Neural cell (in vitro differentiated cells): Measurements from ENCODE around the gene PTGIS. TPM values are rescaled to one million over a fixed set of nuclear protein-coding genes. Genes with fewer than 3 reads are reported as not detected.

ENCODE experiments used
- H2AFZ ChIP-seq: fragments of 200-600, 300-800 bp; sonication (generic), shearing (Covaris generic); 2 replicates; pipeline ENCODE4 v1.6.0; 2014; ENCODE audit warnings: low read depth, mild to moderate bottlenecking, antibody characterized with exemption, low read length, moderate library complexity
- H3F3A ChIP-seq: fragments of 200-600 bp; shearing (Covaris generic); 2 replicates; pipeline ENCODE4 v1.6.1; 2016; ENCODE audit warnings: mild to moderate bottlenecking, moderate library complexity, mixed read lengths, antibody characterized with exemption, low read length; ENCODE audit not compliant: insufficient read depth, poor library complexity, severe bottlenecking
- H3K27ac ChIP-seq: fragments of 200-600, 300-800 bp; sonication (generic), shearing (Covaris generic); 2 replicates; pipeline ENCODE4 v1.5.1; 2014; ENCODE audit warnings: mild to moderate bottlenecking, low read length, moderate library complexity
- H3K27me3 ChIP-seq: fragments of 300-800, 200-600 bp; sonication (generic), shearing (Covaris generic); 2 replicates; pipeline ENCODE4 v1.6.0; 2014; ENCODE audit warnings: mild to moderate bottlenecking, low read depth, low read length, moderate library complexity; ENCODE audit not compliant: insufficient read depth
- H3K36me3 ChIP-seq: fragments of 300-800, 200-600 bp; sonication (generic), shearing (Covaris generic); 2 replicates; pipeline ENCODE4 v1.5.1; 2014; ENCODE audit warnings: mild to moderate bottlenecking, antibody characterized with exemption, low read length, moderate library complexity; ENCODE audit not compliant: insufficient read depth
- H3K4me2 ChIP-seq: fragments of 300-800, 200-600 bp; sonication (generic), shearing (Covaris generic); 2 replicates; pipeline ENCODE4 v1.6.0; 2014; ENCODE audit warnings: mild to moderate bottlenecking, low read length
- H3K4me3 ChIP-seq: fragments of 300-800, 200-600 bp; sonication (generic), shearing (Covaris generic); 2 replicates; pipeline ENCODE4 v1.5.1; 2014; ENCODE audit warnings: mild to moderate bottlenecking, low read length, moderate library complexity
- H3K79me2 ChIP-seq: fragments of 200-600 bp; shearing (Covaris generic); replicated peaks from 2 replicates; pipeline ENCODE4 v1.6.0; 2014; ENCODE audit warnings: mild to moderate bottlenecking, low read length, moderate library complexity; ENCODE audit not compliant: insufficient read depth
- H3K9ac ChIP-seq: fragments of 300-800, 200-600 bp; sonication (generic), shearing (Covaris generic); 2 replicates; pipeline ENCODE4 v1.6.1; 2016; ENCODE audit warnings: mild to moderate bottlenecking, low read length, mixed read lengths
- H3K9me2 ChIP-seq: fragments of 200-600 bp; shearing (Covaris generic); 2 replicates; pipeline ENCODE4 v1.6.1; 2016; ENCODE audit warnings: mild to moderate bottlenecking, low read length, mixed read lengths; ENCODE audit not compliant: insufficient read depth
- H3K9me3 ChIP-seq: fragments of 200-600, 300-800 bp; sonication (generic), shearing (Covaris generic); 2 replicates; pipeline ENCODE4 v1.6.1; 2016; ENCODE audit warnings: mild to moderate bottlenecking, mixed run types, low read length, moderate library complexity, mixed read lengths
- H4K20me1 ChIP-seq: fragments of 200-600 bp; shearing (Covaris generic); 2 replicates; pipeline ENCODE4 v1.6.1; 2016; ENCODE audit warnings: mild to moderate bottlenecking, mixed run types; ENCODE audit not compliant: insufficient read depth
- CTCF ChIP-seq: fragments of 450-650 bp; IDR thresholded peaks from 2 replicates; pipeline ENCODE4 v1.5.1; 2014; ENCODE audit warnings: antibody characterized with exemption, mild to moderate bottlenecking, moderate library complexity; ENCODE audit not compliant: poor library complexity, severe bottlenecking
- EP300 ChIP-seq: fragments of 450-650 bp; conservative IDR thresholded peaks from 2 replicates; pipeline ENCODE4 v1.6.1; 2014; ENCODE audit warnings: antibody characterized with exemption, mild to moderate bottlenecking, moderate library complexity; ENCODE audit not compliant: poor library complexity, severe bottlenecking
- EZH2 ChIP-seq: fragments of 200-600, 300-800 bp; shearing (Covaris generic), sonication (generic); IDR thresholded peaks from 2 replicates; pipeline ENCODE4 v1.6.1; 2014; ENCODE audit warnings: antibody characterized with exemption, low read length, borderline replicate concordance, mild to moderate bottlenecking; ENCODE audit not compliant: insufficient read depth, poor library complexity, severe bottlenecking
- MXI1 ChIP-seq: fragments of 450-650 bp; conservative IDR thresholded peaks from 2 replicates; pipeline ENCODE4 v1.6.1; 2014; ENCODE audit warnings: antibody characterized with exemption, mild to moderate bottlenecking; ENCODE audit not compliant: poor library complexity, severe bottlenecking
- POLR2AphosphoS5 ChIP-seq: IDR thresholded peaks from 2 replicates; pipeline ENCODE4 v1.6.1; 2012
- RAD21 ChIP-seq: fragments of 450-650 bp; conservative IDR thresholded peaks from 2 replicates; pipeline ENCODE4 v1.6.1; 2014; ENCODE audit warnings: antibody characterized with exemption, mild to moderate bottlenecking, moderate library complexity
- REST ChIP-seq: IDR thresholded peaks from 2 replicates; pipeline ENCODE4 v1.6.1; 2012; ENCODE audit warnings: borderline replicate concordance
- SMC3 ChIP-seq: fragments of 450-650 bp; conservative IDR thresholded peaks from 2 replicates; pipeline ENCODE4 v1.6.1; 2014; ENCODE audit warnings: antibody characterized with exemption, mild to moderate bottlenecking, moderate library complexity; ENCODE audit not compliant: poor library complexity
- TAF1 ChIP-seq: IDR thresholded peaks from 2 replicates; pipeline ENCODE4 v1.6.1; 2012; ENCODE audit warnings: low read depth
- polyA plus RNA-seq: library from polyadenylated mRNA; depleted of rRNA; stranded (reverse); fragments of >200 nt; gene quantifications from 2 replicates; pipeline ENCODE4 v1.2.3, GENCODE V29; 2014

The PTGIS gene
- polyA plus RNA-seq, 1 donor from 2014 or later, result 3.2 TPM

GRCh38 chr20:49456646-49457045 lies 111.3 kb downstream of the PTGIS start:
- no peak overlapping the region for H3K27ac ChIP-seq
- H3K36me3 ChIP-seq, result no peaks in the 10 kb centered on the region
- no peak overlapping the region for H3K9ac ChIP-seq
- no peaks in the 10 kb centered on the region for H4K20me1 ChIP-seq
- no peak for TF ChIP-seq EP300
- no peak overlapping the region for H2AFZ ChIP-seq
- no peak overlapping the region for H3K4me2 ChIP-seq
- no peaks in the 10 kb centered on the region for H3K79me2 ChIP-seq
- H3F3A ChIP-seq, result peaks cover 3% of the 10 kb centered on the region
- H3K9me2 ChIP-seq, result no peaks in the 10 kb centered on the region
- no peaks in the 10 kb centered on the region for H3K27me3 ChIP-seq
- H3K9me3 ChIP-seq, result no peaks in the 10 kb centered on the region
- H3K4me3 ChIP-seq, result no peak overlapping the region

- no peak overlapping the region for H3K27ac ChIP-seq
- no peak overlapping the region for H2AFZ ChIP-seq
- H4K20me1 ChIP-seq, result no peaks in the 10 kb centered on the region
- TF ChIP-seq EP300 (no peak), CTCF (no peak), RAD21 (no peak), MXI1 (no peak), EZH2 (no peak), REST (no peak), POLR2AphosphoS5 (no peak), TAF1 (no peak), SMC3 (no peak)
- no peak overlapping the region for H3K9ac ChIP-seq
- no peaks in the 10 kb centered on the region for H3K79me2 ChIP-seq
- no peak overlapping the region for H3K4me2 ChIP-seq
- peaks cover 3% of the 10 kb centered on the region for H3F3A ChIP-seq
- H3K9me3 ChIP-seq, result no peaks in the 10 kb centered on the region
- H3K4me3 ChIP-seq, result no peak overlapping the region
- no peaks in the 10 kb centered on the region for H3K36me3 ChIP-seq
- H3K27me3 ChIP-seq, result no peaks in the 10 kb centered on the region
- no peaks in the 10 kb centered on the region for H3K9me2 ChIP-seq
Observed at GRCh38 chr20:49455691-49456090, 112.2 kb downstream of the PTGIS start.

Other genes starting within 250 kb of the PTGIS start
- 3.6 and 4.4 TPM in 2 replicates for gene KCNB1, start 85.5 kb downstream of the PTGIS start, polyA plus RNA-seq
- gene B4GALT5, start 145.7 kb upstream of the PTGIS start, polyA plus RNA-seq, result 34.7 and 36.8 TPM in 2 replicates
- 6.7 and 7.3 TPM in 2 replicates for gene SLC9A8, start 244.7 kb upstream of the PTGIS start, polyA plus RNA-seq